NCI-H2029 treated with DMSO at 0.1 percent for 48 hours (cell line): Measurements from ENCODE around the gene EFCC1.
"Not testable (repeated sequence)": the region's sequence is repeated elsewhere in the genome, so short reads cannot be mapped to it uniquely, and the experiment has no call there.

ENCODE experiments used
- DNase-seq: peaks from one replicate; lab custom pipeline; 2025; lab: John Stamatoyannopoulos, UW

The EFCC1 gene

DNA sequence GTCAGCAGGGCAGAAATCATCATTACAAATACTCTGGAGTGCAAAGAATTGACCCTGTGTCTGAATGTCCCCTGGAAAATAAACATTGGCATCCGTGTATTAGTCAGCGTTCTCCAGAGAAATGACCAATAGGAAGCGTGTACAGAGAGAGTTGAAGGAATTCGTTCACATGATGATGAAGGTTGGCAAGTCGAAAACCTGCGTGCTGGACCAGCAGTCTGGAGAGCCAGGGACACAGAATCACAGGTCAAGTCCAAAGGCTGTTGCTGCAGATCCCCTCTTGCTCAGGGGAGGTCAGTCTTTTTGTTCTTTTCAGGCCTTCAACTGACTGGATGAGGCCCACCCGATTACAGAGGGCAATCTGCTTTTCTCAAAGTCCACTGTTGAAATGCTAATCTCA, 76.1 kb downstream of the EFCC1 start:
- DNase-seq, result no peak

DNA sequence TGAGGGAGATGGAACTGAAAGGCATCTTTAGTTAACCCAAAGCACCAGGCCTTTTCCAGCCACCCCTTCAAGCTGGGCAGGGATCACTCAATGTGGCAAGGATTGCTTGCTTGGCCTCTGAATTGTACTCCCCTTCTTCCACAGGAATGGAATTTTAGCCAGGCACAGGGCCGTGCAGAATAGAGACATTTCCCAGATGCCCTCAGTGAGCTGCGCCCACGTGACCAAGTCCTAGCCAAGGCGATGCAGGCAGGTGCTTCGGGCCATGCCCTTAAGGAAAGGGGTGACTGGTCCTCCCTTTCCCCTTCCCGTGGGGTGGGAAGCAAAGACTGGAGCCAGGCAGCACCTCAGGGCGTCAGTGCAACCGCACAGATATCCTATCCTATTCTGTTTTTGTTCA, 77.4 kb downstream of the EFCC1 start:
- no peak for DNase-seq

DNA sequence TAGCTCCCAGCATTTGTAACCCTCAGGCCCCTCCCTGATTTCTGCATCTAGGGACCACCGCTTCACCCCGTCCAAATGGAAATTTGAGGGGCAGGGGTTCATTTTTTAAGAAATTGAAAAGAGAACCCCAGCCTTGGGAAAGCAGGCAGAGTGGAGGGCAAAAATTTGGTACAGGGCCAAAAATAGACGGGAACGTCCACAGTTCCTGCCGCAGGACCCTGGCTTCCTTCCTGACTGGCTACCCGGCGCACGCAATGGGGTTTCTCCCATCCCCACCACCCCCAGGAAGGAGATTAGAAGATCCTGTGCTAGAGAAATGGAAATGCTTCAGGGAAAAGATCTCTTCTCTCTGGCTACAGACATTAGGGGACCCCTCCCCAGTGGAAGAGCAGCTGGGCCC, 80.4 kb downstream of the EFCC1 start:
- no peak for DNase-seq

DNA sequence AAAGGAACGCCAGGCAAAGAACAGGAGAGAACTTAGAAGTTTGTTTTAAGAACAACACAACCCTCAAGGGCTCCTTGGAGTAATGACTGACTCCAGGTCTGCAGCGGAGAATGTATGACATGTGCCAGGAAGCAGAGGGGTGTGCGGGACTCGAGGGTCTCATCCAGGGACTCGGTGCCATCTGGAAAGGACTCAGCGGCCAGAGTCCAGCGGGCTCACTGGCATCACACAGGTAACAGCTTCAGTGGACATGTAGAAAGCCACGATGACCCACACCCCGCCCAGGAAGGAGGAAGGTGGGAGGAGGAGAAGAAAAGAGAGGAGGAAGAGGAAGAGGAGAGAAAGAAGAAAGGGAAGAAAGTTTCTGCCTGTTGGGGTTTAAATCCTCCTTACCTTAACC, 80.9 kb downstream of the EFCC1 start:
- no peak for DNase-seq

DNA sequence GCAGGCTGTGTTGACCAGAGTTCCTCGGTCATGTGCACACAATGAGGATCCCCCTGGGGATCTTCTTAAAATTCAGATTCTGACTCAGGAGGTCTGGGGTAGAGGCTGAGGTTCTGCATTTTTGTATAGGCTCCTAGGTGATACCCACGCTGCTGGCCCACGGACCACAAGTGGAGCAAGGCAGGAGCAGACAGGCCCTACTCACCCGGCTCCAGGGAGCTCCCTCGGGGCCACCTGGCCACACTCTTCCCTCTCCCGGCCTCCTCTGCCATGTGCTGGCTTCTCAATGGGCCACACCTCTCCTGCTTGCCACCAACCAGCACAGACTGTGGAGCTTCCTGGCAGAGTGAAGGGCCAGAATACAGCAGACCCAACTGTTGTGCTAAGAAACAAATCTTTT, 83.4 kb downstream of the EFCC1 start:
- DNase-seq, result no peak

DNA sequence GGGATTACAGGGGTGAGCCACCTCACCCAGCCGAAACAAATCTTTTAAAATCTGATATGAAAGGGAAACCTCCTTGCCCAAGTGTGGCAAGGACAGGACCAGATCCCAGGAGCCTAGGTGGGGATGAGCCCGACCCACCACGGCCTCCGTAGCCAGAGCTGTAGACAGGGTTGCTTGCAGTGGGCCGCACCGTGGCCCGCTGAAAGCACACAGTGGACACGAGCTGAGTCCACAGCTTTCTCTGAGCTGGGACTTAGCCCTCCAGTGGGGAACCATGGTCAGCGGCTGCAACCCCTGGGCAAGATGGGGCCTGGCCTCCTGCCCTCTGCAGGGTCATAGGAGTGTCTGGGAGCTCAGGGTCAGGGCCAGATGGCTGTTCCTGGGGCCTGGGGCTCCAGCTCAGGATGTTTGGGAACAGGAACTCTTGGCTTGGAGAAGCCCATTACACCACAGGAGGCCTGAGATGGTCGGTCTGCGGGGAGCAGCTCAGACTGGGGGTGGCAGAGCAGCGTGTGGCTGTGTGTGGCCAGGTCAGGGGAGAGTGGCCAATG, 84.1 kb downstream of the EFCC1 start:
- no peak for DNase-seq

DNA sequence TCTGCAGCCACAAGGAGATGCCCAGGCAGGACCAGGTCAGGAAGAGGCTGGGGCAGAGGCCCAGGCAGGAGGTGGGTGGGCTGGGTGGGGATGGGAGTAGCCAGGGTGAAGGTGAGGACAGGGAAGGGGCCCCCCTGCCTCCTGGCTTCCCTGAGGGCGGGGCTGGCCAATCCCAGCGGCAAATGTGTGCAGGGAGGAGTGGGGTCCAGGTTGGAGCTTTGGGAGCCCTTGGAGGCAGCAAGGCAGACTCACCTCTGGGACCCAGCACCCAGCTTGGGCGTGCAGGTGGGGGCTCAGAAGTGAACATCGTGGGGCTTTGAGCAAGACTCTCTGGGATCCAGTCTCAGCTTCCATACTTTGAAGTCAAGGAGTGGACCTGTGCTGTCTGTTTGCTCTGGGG, 84.7 kb downstream of the EFCC1 start:
- no peak for DNase-seq

DNA sequence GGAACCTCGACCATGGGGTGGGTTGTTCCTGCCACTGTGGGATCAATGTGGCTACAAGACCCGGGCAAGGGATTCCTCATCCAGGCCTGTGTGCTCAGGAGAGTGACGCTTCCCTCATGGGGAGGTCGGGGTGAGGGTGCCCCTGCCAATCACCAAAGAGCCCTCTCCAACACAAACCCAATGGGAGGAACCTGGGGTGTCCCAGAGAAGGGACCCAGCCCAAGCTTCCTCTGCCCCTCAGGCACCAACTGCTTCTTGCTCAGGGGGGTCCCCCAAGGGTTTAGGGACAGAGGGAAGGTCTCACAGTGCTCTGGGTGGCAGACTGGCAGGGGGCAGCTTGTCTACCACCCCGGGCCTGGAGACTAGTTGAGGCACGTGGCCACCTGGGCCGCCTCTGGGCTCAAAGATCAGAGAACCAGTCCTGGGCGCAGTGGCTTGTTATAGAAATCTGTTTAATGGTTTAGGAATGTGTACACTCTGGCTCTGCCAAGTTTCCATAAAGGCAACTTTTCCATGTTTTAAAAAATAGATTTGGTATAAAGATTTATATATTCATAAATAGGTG, 86.1 kb downstream of the EFCC1 start:
- no peak for DNase-seq

DNA sequence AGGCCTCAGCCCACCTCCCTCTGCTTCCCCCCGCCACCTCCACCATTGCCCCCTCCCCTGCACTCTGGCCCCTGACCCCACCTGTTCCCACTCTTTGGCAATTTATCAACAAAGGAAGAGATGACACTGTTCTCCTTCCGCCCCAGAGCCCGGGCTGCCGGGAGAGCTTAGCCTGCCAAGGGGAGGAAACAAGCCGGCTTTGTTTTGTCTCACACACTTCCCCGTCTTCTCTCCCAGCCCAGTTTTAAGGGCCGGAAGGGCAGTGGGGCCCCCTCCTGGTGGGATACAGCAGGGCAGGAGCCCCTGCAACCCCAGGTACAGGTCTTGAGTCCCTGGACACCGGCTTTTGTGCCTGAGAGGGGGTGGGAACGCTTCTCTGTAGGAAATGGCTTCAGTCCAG, 86.8 kb downstream of the EFCC1 start:
- DNase-seq, result not testable (repeated sequence)

DNA sequence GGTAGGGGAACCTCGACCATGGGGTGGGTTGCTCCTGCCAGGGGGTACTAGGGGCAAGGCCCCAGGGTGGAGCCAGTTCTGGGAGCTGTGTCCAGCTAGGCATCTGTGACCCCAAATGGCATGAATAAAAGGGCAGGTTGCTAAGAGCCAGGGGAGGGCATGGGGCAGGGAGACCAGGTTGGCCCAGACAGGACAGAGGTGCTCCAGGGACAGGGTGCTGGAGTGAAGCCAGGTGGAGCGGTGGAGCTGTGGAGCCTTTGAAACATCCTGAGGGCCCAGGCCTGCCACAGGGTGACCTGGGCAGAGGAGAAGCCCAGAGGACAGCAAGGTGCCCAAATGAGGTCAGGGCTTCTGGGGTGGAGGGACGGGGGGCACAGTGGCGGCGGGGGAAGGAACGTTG, 87.2 kb downstream of the EFCC1 start:
- not testable (repeated sequence) for DNase-seq
